ENCODE data around the gene CHSY1.

Gene CHSY1

DNA sequence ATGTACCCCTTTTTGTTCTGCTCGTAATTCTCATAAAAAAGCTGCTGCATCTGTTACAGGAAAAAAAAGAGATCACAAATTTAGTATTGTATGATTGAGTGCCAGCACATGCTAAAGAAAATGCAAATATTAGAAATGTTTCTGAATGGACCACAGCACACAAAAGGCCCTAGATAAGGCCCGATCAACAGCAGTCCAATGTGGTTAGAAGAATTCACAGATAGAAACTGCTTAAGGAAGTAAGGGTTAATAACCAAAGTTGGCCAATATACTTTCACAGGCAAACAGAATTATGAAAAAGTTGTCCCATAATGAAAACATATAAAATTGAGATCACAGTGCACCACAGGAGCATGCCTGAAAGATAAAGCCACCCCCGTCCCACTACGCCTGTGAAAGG, 72.9 kb downstream of the CHSY1 start:
- Histone ChIP-seq H3K9ac (ENCODE audit: insufficient read length, low read depth) (no peak overlapping the region), H3K36me3 (ENCODE audit: insufficient read depth, insufficient read length, low read length) (peaks cover 81% of the 10 kb centered on the region), H3K4me3 (ENCODE audit: insufficient read length, low read depth) (no peak overlapping the region), H3K4me1 (ENCODE audit: insufficient read depth, insufficient read length) (peaks cover 12% of the 10 kb centered on the region), H3K9me3 (ENCODE audit: insufficient read depth, low read length) (no peaks in the 10 kb centered on the region), H3K27me3 (ENCODE audit: insufficient read depth, insufficient read length) (no peaks in the 10 kb centered on the region)
- TF ChIP-seq SUZ12 (IDR thresholded peaks at IDR 0.05; ENCODE audit: extremely low read depth, insufficient read depth, insufficient read length) (no peak), ZNF274 (IDR thresholded peaks at IDR 0.05; ENCODE audit: low read depth, low read length) (no peak), YY1 (IDR thresholded peaks at IDR 0.05; ENCODE audit: insufficient read depth, insufficient read length) (no peak)
- DNase-seq (ENCODE audit: low read depth, low spot score) = no peak

DNA sequence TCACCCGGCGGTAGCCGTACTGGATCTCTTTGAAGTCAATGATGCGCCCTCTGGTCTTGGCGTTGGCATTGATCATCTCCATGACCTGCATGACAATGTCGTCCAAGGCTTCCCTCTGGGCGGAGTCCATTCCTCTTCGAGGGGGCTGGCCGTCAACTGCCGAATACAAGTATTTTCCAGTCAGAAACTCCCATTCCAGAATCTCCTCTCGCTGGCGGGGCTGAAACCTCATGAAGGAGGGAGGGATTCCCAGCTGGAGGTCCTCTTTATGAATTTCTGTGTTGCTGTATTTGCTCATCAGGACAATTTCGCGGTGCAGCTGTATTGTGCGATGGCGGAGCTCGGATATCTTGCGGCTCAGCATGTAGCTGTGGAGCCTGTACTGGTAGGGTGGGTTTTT, 73.4 kb downstream of the CHSY1 start:
- Histone ChIP-seq H3K9me3 (ENCODE audit: insufficient read depth, low read length) (no peaks in the 10 kb centered on the region), H3K4me1 (ENCODE audit: insufficient read depth, insufficient read length) (peaks cover 15% of the 10 kb centered on the region), H3K27me3 (ENCODE audit: insufficient read depth, insufficient read length) (no peaks in the 10 kb centered on the region), H3K9ac (ENCODE audit: insufficient read length, low read depth) (no peak overlapping the region), H3K36me3 (ENCODE audit: insufficient read depth, insufficient read length, low read length) (peaks cover 81% of the 10 kb centered on the region), H3K4me3 (ENCODE audit: insufficient read length, low read depth) (no peak overlapping the region)
- DNase-seq (ENCODE audit: low read depth, low spot score) = no peak
- TF ChIP-seq ZNF274 (IDR thresholded peaks at IDR 0.05; ENCODE audit: low read depth, low read length) (no peak), SUZ12 (IDR thresholded peaks at IDR 0.05; ENCODE audit: extremely low read depth, insufficient read depth, insufficient read length) (no peak), YY1 (IDR thresholded peaks at IDR 0.05; ENCODE audit: insufficient read depth, insufficient read length) (no peak)

DNA sequence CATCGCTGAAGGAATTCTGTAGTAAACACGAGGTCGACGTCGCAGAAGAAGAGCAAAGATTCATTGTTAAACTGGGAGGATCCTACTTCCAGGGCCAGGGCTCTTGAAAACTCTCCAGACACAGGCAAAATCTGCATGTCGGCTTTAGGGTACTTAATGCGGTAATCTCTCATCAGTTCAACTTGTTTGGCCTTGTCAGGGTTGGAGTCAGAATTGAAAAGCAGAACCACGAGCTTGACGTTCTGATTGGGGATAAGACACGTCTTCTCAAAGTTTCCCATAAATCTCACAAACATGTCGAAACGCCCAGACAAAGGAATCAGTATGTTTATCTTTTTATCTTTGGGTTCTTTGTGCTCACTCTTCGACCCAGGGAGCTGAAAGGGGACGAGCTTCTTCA, 74.0 kb downstream of the CHSY1 start:
- Histone ChIP-seq H3K4me3 (ENCODE audit: insufficient read length, low read depth) (no peak overlapping the region), H3K27me3 (ENCODE audit: insufficient read depth, insufficient read length) (no peaks in the 10 kb centered on the region), H3K4me1 (ENCODE audit: insufficient read depth, insufficient read length) (peaks cover 15% of the 10 kb centered on the region), H3K36me3 (ENCODE audit: insufficient read depth, insufficient read length, low read length) (peaks cover 81% of the 10 kb centered on the region), H3K9ac (ENCODE audit: insufficient read length, low read depth) (no peak overlapping the region), H3K9me3 (ENCODE audit: insufficient read depth, low read length) (no peaks in the 10 kb centered on the region)
- TF ChIP-seq SUZ12 (IDR thresholded peaks at IDR 0.05; ENCODE audit: extremely low read depth, insufficient read depth, insufficient read length) = no peak
- no peak for DNase-seq (ENCODE audit: low read depth, low spot score)

DNA sequence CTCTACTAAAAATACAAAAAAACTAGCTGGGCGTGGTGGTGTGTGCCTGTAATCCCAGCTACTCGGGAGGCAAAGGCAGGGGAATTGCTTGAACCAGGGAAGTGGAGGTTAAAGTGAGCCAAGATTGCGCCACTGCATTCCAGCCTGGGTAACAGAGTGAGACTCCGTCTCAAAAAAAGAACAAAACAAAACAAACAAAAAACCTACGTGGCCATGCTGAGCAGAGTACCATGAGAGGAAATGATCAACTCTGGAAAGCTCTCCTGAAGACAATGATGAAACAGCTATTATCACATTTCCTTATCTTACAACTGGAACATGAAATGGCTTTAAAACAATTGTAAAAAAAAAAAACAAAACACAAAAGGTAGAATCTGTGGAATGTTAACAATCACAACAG, 75.2 kb downstream of the CHSY1 start:
- no peaks in the 10 kb centered on the region for H3K9me3 ChIP-seq (ENCODE audit: insufficient read depth, low read length)
- no peak for TF ChIP-seq YY1 (IDR thresholded peaks at IDR 0.05; ENCODE audit: insufficient read depth, insufficient read length)
- no peak for TF ChIP-seq SUZ12 (IDR thresholded peaks at IDR 0.05; ENCODE audit: extremely low read depth, insufficient read depth, insufficient read length)
- TF ChIP-seq ZNF274 (IDR thresholded peaks at IDR 0.05; ENCODE audit: low read depth, low read length) = no peak
- H3K9ac ChIP-seq (ENCODE audit: insufficient read length, low read depth) = no peak overlapping the region
- peaks cover 15% of the 10 kb centered on the region for H3K4me1 ChIP-seq (ENCODE audit: insufficient read depth, insufficient read length)
- peaks cover 72% of the 10 kb centered on the region for H3K36me3 ChIP-seq (ENCODE audit: insufficient read depth, insufficient read length, low read length)
- H3K27me3 ChIP-seq (ENCODE audit: insufficient read depth, insufficient read length) = no peaks in the 10 kb centered on the region
- no peak for DNase-seq (ENCODE audit: low read depth, low spot score)
- H3K4me3 ChIP-seq (ENCODE audit: insufficient read length, low read depth) = no peak overlapping the region

DNA sequence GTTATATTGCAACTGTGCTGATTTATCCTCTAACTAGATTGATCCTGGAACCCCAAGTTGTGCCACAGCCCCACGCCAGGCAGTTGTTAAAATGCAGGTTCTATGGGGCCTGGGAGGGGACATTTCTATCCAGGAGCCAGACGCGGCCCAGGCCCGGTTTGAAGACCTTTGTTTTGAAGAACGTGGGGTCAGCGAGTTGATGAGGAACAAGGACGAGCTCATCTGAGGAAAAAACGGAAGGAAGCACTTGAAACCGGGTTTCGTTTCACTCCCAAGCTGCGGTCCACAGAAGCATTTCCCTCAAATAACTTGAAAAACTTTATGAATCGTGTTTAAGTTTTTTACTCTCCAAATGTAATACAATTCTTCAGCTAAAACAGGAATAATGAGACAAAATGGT, 76.4 kb downstream of the CHSY1 start:
- no peak for TF ChIP-seq ZNF274 (IDR thresholded peaks at IDR 0.05; ENCODE audit: low read depth, low read length)
- TF ChIP-seq SUZ12 (IDR thresholded peaks at IDR 0.05; ENCODE audit: extremely low read depth, insufficient read depth, insufficient read length) = no peak
- no peak for TF ChIP-seq YY1 (IDR thresholded peaks at IDR 0.05; ENCODE audit: insufficient read depth, insufficient read length)
- H3K9me3 ChIP-seq (ENCODE audit: insufficient read depth, low read length) = no peaks in the 10 kb centered on the region
- no peak for DNase-seq (ENCODE audit: low read depth, low spot score)
- peaks cover 61% of the 10 kb centered on the region for H3K36me3 ChIP-seq (ENCODE audit: insufficient read depth, insufficient read length, low read length)
- H3K4me1 ChIP-seq (ENCODE audit: insufficient read depth, insufficient read length) = peaks cover 15% of the 10 kb centered on the region
- no peaks in the 10 kb centered on the region for H3K27me3 ChIP-seq (ENCODE audit: insufficient read depth, insufficient read length)
- no peak overlapping the region for H3K9ac ChIP-seq (ENCODE audit: insufficient read length, low read depth)
- H3K4me3 ChIP-seq (ENCODE audit: insufficient read length, low read depth) = no peak overlapping the region

DNA sequence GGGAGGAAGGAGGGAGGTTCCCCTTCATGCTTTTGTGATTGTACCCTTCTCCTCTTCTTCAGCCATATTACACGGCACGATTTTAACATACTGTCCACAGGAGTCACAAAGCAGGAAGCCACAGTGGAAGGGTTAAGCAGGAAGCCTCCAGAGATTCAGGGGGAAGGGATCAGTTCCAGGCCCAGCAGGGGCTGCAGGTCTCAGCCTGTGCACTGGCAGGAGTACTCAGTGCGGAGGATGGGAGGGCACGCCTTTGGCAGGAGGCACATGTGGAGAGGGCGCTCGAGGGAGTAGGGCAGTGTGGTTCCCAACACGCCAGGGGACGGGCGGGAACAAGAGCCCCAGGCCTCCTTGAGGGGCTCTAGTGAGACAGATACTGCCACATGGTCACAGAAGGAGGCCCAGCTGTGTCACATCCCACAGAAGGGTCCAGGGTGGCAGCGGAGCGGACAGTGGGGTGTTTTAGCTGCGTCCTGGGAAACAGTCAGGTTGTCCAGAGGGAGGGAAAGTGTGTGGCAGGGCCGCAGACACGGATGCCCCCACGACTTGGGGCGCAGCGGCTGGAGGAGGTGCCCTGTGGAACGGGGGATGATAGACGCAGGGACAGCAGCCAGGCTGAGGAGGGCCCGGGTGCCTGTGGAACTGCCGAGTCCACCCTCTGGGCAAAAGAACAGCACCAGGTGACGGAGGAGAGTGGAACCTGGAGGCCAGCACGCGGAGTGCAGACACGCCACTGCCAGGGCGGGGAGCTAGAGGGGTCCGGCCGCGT, 77.5 kb downstream of the CHSY1 start:
- TF ChIP-seq YY1 (IDR thresholded peaks at IDR 0.05; ENCODE audit: insufficient read depth, insufficient read length) (no peak), ZNF274 (IDR thresholded peaks at IDR 0.05; ENCODE audit: low read depth, low read length) (no peak), SUZ12 (IDR thresholded peaks at IDR 0.05; ENCODE audit: extremely low read depth, insufficient read depth, insufficient read length) (no peak)
- no peak for DNase-seq (ENCODE audit: low read depth, low spot score)
- Histone ChIP-seq H3K4me1 (ENCODE audit: insufficient read depth, insufficient read length) (peaks cover 11% of the 10 kb centered on the region), H3K27me3 (ENCODE audit: insufficient read depth, insufficient read length) (no peaks in the 10 kb centered on the region), H3K9ac (ENCODE audit: insufficient read length, low read depth) (no peak overlapping the region), H3K36me3 (ENCODE audit: insufficient read depth, insufficient read length, low read length) (peaks cover 54% of the 10 kb centered on the region), H3K9me3 (ENCODE audit: insufficient read depth, low read length) (no peaks in the 10 kb centered on the region), H3K4me3 (ENCODE audit: insufficient read length, low read depth) (no peak overlapping the region)

DNA sequence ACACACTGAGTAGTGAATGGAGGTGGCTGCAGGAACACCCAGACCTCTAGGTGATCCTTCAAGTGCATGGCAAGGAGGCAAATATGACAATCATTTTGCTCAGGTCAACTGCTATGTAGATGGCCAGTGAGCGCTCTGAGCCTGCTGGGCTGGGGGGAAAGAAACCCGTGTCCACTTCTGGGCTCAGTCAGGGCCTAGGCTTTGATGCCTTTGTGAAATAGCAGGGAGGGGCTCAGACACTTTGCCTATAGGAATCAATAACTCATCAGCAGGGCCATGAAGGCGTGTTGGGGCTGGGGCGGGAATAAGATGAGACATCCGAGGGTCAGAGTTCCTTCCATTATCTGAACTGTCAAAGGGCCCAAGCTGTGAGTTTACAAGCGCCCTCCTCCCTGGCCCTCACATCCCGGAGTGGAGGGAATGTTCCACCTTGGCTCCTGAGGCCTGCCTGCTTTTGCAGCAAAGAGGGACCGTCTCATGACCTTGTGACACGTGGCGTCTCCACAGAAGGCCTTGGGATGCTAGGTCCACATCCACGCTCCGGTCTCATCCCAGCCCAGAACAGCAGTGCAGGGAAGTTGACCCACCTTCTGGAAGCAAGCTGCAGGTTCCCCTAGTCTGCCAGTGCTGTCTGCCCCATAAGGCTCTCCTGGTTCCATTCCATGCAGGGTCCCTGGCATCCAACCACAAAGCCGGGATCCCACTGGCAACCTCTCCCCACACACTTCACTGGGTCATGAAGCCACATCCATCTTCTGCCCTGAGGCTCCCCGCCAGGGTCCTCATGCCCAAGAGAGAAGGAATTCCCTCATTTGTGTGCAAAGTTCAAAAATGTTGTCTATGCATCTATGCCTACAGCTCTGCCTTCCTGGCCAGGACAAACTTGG, 78.4 kb downstream of the CHSY1 start:
- H3K9ac ChIP-seq (ENCODE audit: insufficient read length, low read depth) = no peak overlapping the region

More for the DNA sequence above, 78.4 kb downstream of the CHSY1 start:
- Histone ChIP-seq H3K4me3 (ENCODE audit: insufficient read length, low read depth) (no peak overlapping the region), H3K9me3 (ENCODE audit: insufficient read depth, low read length) (no peaks in the 10 kb centered on the region), H3K36me3 (ENCODE audit: insufficient read depth, insufficient read length, low read length) (peaks cover 45% of the 10 kb centered on the region), H3K27me3 (ENCODE audit: insufficient read depth, insufficient read length) (no peaks in the 10 kb centered on the region), H3K4me1 (ENCODE audit: insufficient read depth, insufficient read length) (peaks cover 9% of the 10 kb centered on the region)
- TF ChIP-seq YY1 (IDR thresholded peaks at IDR 0.05; ENCODE audit: insufficient read depth, insufficient read length) (no peak), ZNF274 (IDR thresholded peaks at IDR 0.05; ENCODE audit: low read depth, low read length) (no peak), SUZ12 (IDR thresholded peaks at IDR 0.05; ENCODE audit: extremely low read depth, insufficient read depth, insufficient read length) (no peak)
- DNase-seq (ENCODE audit: low read depth, low spot score) = no peak
